OCI-LY7 (cell line): ENCODE results near the gene ATF1. TPM values are rescaled to one million over a fixed set of nuclear protein-coding genes. Genes with fewer than 3 reads are reported as not detected.

Experiments used
- BruUV-seq: library from RNA; stranded (reverse); fragments of 400-500 nt; replicated peaks from 2 replicates; lab custom pipeline; 2021; lab: Mats Ljungman, UMichigan
- CTCF ChIA-PET: fragments of 300-600 bp; sonication (Branson Sonifier 250); formaldehyde crosslinking; loops from one replicate; lab custom pipeline; 2022; ENCODE audit warnings: antibody characterized with exemption; ENCODE audit not compliant: unreplicated experiment; lab: Charles Lee
- POLR2A ChIA-PET: fragments of 300-600 bp; sonication (Branson Sonifier 250); formaldehyde crosslinking; loops from one replicate; lab custom pipeline; 2022; ENCODE audit warnings: antibody characterized with exemption; lab: Charles Lee
- DNase-seq: peaks from one replicate; pipeline ENCODE4 v3.0.0-alpha.2; 2015; ENCODE audit warnings: low spot score
- H2AFZ ChIP-seq: fragments of 200-600 bp; sonication (generic), shearing (Covaris generic); 2 replicates; pipeline ENCODE4 v1.6.1; 2014; ENCODE audit warnings: mild to moderate bottlenecking, antibody characterized with exemption, low read length, moderate library complexity
- H3K27ac ChIP-seq: fragments of 200-600 bp; sonication (generic); 2 replicates; pipeline ENCODE4 v1.5.1; 2014; ENCODE audit warnings: mixed run types, low read depth, mild to moderate bottlenecking, moderate library complexity, low read length, inconsistent platforms; ENCODE audit not compliant: poor library complexity, severe bottlenecking
- H3K36me3 ChIP-seq: fragments of 200-600 bp; sonication (generic); 2 replicates; pipeline ENCODE4 v1.6.1; 2014; ENCODE audit warnings: mild to moderate bottlenecking, antibody characterized with exemption, low read length, moderate library complexity, mixed read lengths; ENCODE audit not compliant: insufficient read depth
- H3K4me1 ChIP-seq: fragments of 200-600 bp; sonication (generic); 2 replicates; pipeline ENCODE4 v1.5.1; 2014; ENCODE audit warnings: mild to moderate bottlenecking, low read length; ENCODE audit not compliant: insufficient read depth, poor library complexity, severe bottlenecking
- H3K4me2 ChIP-seq: fragments of 200-600 bp; sonication (generic); 2 replicates; pipeline ENCODE4 v1.6.1; 2014; ENCODE audit warnings: mild to moderate bottlenecking, low read length
- H3K4me3 ChIP-seq: fragments of 200-600 bp; sonication (generic); 2 replicates; pipeline ENCODE4 v1.5.1; 2014; ENCODE audit warnings: mild to moderate bottlenecking, low read depth, low read length; ENCODE audit not compliant: poor library complexity, severe bottlenecking
- H3K79me2 ChIP-seq: fragments of 200-600 bp; sonication (generic); 2 replicates; pipeline ENCODE4 v1.6.1; 2016; ENCODE audit warnings: low read depth, mild to moderate bottlenecking, low read length, moderate library complexity, mixed read lengths; ENCODE audit not compliant: insufficient read depth
- H3K9me2 ChIP-seq: fragments of 200-600 bp; sonication (generic); 2 replicates; pipeline ENCODE4 v1.6.1; 2016; ENCODE audit warnings: mild to moderate bottlenecking, low read length, mixed read lengths; ENCODE audit not compliant: insufficient read depth
- H3K9me3 ChIP-seq: fragments of 200-600 bp; sonication (generic); 2 replicates; pipeline ENCODE4 v1.6.1; 2014; ENCODE audit warnings: mild to moderate bottlenecking, mixed run types, low read length, mixed read lengths
- H4K20me1 ChIP-seq: fragments of 200-600 bp; sonication (generic); 2 replicates; pipeline ENCODE4 v1.6.1; 2014; ENCODE audit warnings: mild to moderate bottlenecking, antibody characterized with exemption, low read length, moderate library complexity, mixed read lengths; ENCODE audit not compliant: insufficient read depth
- EZH2phosphoT487 ChIP-seq: fragments of 200-600 bp; sonication (generic); IDR thresholded peaks from 2 replicates; pipeline ENCODE4 v1.6.1; 2018; ENCODE audit warnings: low read depth, borderline replicate concordance, mild to moderate bottlenecking, mixed run types, antibody characterized with exemption, low read length, moderate library complexity, mixed read lengths
- intact Hi-C: fragments of 100-400 bp; cut with micrococcal nuclease; formaldehyde crosslinking; loops from one replicate; pipeline ENCODE4 v1.10.0; 2022; ENCODE audit not compliant: unreplicated experiment
- total RNA-seq, 2 experiments: library from RNA; depleted of rRNA in 1 of 2; stranded (reverse); fragments of >200 nt in 1 of 2; shearing (Covaris generic) in 1 of 2; gene quantifications; 2 replicates each; pipeline ENCODE4 v1.2.3, GENCODE V29; 2014 to 2022
- TF ChIP-seq, protein P1 (sequence below): fragments of 200-600 bp; sonication (generic); conservative IDR thresholded peaks from 2 replicates; pipeline ENCODE4 v1.5.1; 2014; ENCODE audit warnings: mild to moderate bottlenecking, antibody characterized with exemption, low read length, moderate library complexity, mixed read lengths

ATF1 gene
- total RNA-seq, 2 experiments from 2014 or later, result 47.4 to 55.7 TPM

DNA sequence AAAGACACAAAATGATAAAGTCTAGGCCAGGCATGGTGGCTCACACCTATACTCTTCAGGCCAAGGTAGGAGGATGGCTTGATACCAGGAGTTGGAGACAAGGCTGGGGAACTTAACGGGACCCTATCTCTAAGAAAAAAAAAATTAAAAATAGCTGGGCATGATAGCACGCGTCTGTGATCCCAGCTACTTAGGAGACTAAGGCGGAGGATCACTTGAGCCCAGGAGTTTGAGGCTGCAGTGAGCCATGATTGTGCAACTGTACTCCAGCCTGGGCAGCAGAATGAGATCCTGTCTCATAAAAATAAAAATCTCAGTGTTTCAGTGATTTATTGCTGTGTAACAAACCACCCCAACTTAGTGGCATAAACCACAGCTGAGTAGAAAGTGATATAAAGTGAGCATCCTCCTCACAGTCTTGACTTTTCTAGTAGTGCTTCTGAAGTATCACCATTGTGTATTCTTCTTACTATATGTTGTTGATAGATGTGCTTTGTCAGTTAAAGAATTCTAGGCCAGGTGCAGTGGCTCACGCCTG, 10.6 kb upstream of the ATF1 start:
- no peak for TF ChIP-seq EZH2phosphoT487
- TF ChIP-seq, protein P1, sequence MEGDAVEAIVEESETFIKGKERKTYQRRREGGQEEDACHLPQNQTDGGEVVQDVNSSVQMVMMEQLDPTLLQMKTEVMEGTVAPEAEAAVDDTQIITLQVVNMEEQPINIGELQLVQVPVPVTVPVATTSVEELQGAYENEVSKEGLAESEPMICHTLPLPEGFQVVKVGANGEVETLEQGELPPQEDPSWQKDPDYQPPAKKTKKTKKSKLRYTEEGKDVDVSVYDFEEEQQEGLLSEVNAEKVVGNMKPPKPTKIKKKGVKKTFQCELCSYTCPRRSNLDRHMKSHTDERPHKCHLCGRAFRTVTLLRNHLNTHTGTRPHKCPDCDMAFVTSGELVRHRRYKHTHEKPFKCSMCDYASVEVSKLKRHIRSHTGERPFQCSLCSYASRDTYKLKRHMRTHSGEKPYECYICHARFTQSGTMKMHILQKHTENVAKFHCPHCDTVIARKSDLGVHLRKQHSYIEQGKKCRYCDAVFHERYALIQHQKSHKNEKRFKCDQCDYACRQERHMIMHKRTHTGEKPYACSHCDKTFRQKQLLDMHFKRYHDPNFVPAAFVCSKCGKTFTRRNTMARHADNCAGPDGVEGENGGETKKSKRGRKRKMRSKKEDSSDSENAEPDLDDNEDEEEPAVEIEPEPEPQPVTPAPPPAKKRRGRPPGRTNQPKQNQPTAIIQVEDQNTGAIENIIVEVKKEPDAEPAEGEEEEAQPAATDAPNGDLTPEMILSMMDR, result no peak
- no peaks in the 10 kb centered on the region for H3K79me2 ChIP-seq
- H3K4me2 ChIP-seq, result no peak overlapping the region
- POLR2A ChIA-PET, result no interaction called here
- intact Hi-C loops, result no loop called here
- H2AFZ ChIP-seq, result no peak overlapping the region
- H3K36me3 ChIP-seq, result no peaks in the 10 kb centered on the region
- no peaks in the 10 kb centered on the region for H3K9me2 ChIP-seq
- no TSS peak for BruUV-seq
- H3K4me3 ChIP-seq, result no peak overlapping the region
- H3K9me3 ChIP-seq, result no peaks in the 10 kb centered on the region
- CTCF ChIA-PET, result no interaction called here
- H3K4me1 ChIP-seq, result no peaks in the 10 kb centered on the region
- H4K20me1 ChIP-seq, result no peaks in the 10 kb centered on the region
- no peak overlapping the region for H3K27ac ChIP-seq
- DNase-seq, result no peak

DNA sequence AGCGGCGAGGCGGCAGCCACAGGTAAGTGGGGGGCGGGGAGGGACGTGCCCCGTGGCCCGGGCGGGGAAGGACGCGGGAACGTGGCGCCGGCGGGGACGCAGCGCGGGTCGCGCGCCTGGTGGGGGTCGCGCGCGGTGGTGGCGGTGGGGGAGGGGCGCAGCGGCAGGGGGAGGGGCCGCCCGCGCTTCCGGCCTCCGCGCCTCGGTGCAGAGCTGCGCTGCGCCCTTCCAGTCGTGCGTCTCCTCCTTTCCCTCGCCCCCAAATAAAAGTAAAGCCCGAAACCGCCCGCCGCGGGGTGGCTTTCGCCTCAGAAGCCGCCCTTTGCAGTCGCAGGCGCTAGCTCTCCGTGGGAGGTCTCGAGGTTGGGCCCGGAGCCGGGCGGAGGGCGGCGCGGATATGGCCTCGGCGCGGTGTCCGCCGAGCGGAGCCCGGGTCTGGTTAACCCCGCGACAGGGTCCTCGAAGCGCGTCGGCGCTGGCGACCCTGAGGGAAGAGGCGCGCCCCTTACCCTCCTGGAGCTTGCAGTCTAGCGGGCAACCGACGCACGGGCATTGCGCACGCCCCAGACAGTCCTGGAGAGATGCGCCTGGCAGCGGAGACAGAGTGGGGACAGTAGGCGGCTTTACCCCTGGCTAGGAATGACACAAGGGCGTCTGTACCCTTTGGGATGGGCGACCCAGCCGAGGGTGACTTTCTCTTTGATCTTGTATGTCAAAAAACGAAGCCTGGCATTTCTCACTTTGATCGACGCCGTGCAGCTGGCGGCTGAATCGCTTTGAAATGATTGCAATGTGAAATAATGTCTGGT, 589 bp downstream of the ATF1 start:
- H4K20me1 ChIP-seq, result no peaks in the 10 kb centered on the region
- TF ChIP-seq, protein P1, result no peak
- intact Hi-C loops, result loop anchor here (2.0 to 10.0 kb wide), 6 partner anchors 43 to 580 kb away; partner anchors contain the start of genes CELA1, DAZAP2 and SLC11A2
- H3K79me2 ChIP-seq, result peaks cover 64% of the 10 kb centered on the region
- peaks cover 32% of the 10 kb centered on the region for H3K4me1 ChIP-seq
- H2AFZ ChIP-seq, result peak overlapping the region; percentile 58; the same call in 1 of the 2 replicates
- DNase-seq, result peak; percentile 75
- H3K36me3 ChIP-seq, result peaks cover 27% of the 10 kb centered on the region
- POLR2A ChIA-PET, result interaction anchor here (0.6 to 1.7 kb wide), 8 partner anchors 10 to 680 kb away, joined by 3 to 6 read pairs (median 4); partner anchors contain the start of gene SMARCD1
- peak overlapping the region; percentile 77 for H3K4me2 ChIP-seq
- peak overlapping the region; percentile 84 for H3K27ac ChIP-seq
- no TSS peak for BruUV-seq
- CTCF ChIA-PET, result interaction anchor here (0.5 to 1.4 kb wide), 6 partner anchors 221 to 1360 kb away, joined by 3 to 5 read pairs (median 4); no protein-coding TSS in a partner anchor
- H3K9me2 ChIP-seq, result no peaks in the 10 kb centered on the region
- peak overlapping the region; percentile 82 for H3K4me3 ChIP-seq
- H3K9me3 ChIP-seq, result peaks cover 14% of the 10 kb centered on the region; the same call in 1 of the 2 replicates
